Measurements from ENCODE around the gene DEPDC7. TPM values are rescaled to one million over a fixed set of nuclear protein-coding genes. Genes with fewer than 3 reads are reported as not detected.

DEPDC7 gene
- total RNA-seq, 1 donor = 14.5 TPM

- H3K4me3 ChIP-seq (ENCODE audit: insufficient read depth, low read length) = no peak overlapping the region
- H3K36me3 ChIP-seq (ENCODE audit: insufficient read depth, low read length) = peaks cover 40% of the 10 kb centered on the region
- H3K27ac ChIP-seq (ENCODE audit: low read depth, low read length) = no peak overlapping the region
Observed at GRCh38 chr11:33059331-33060007, 43.8 kb downstream of the DEPDC7 start.

GRCh38 chr11:33060271-33060670 lies 44.6 kb downstream of the DEPDC7 start:
- Histone ChIP-seq H4K20me1 (ENCODE audit: insufficient read depth, low read length) (no peaks in the 10 kb centered on the region), H3K4me2 (ENCODE audit: insufficient read depth, low read length) (no peak overlapping the region), H3K36me3 (ENCODE audit: insufficient read depth, low read length) (peaks cover 33% of the 10 kb centered on the region), H2AFZ (ENCODE audit: low read length) (no peak overlapping the region), H3K9me3 (ENCODE audit: low read depth, low read length) (no peaks in the 10 kb centered on the region), H3K4me3 (ENCODE audit: insufficient read depth, low read length) (no peak overlapping the region), H3K79me2 (ENCODE audit: insufficient read depth, low read length) (no peaks in the 10 kb centered on the region), H3K27me3 (ENCODE audit: insufficient read depth, low read length) (no peaks in the 10 kb centered on the region), H3K27ac (ENCODE audit: low read depth, low read length) (peak overlapping the region; percentile 89), H3K4me1 (ENCODE audit: insufficient read depth, low read length) (peaks cover 43% of the 10 kb centered on the region)
- DNase-seq (ENCODE audit: insufficient read length, low spot score, missing footprints) = no peak
- TF ChIP-seq CTCF (IDR thresholded peaks at IDR 0.05; ENCODE audit: extremely low read depth, low read depth, low read length) = no peak

More at GRCh38 chr11:33059331-33060007, 43.8 kb downstream of the DEPDC7 start:
- no peak overlapping the region for H3K4me2 ChIP-seq (ENCODE audit: insufficient read depth, low read length)
- no peak overlapping the region for H2AFZ ChIP-seq (ENCODE audit: low read length)
- TF ChIP-seq CTCF (IDR thresholded peaks at IDR 0.05; ENCODE audit: extremely low read depth, low read depth, low read length) = no peak
- H3K4me1 ChIP-seq (ENCODE audit: insufficient read depth, low read length) = peaks cover 40% of the 10 kb centered on the region
- no peak for DNase-seq (ENCODE audit: insufficient read length, low spot score, missing footprints)
- H3K9me3 ChIP-seq (ENCODE audit: low read depth, low read length) = no peaks in the 10 kb centered on the region
- H4K20me1 ChIP-seq (ENCODE audit: insufficient read depth, low read length) = no peaks in the 10 kb centered on the region
- no peaks in the 10 kb centered on the region for H3K27me3 ChIP-seq (ENCODE audit: insufficient read depth, low read length)
- peaks cover 4% of the 10 kb centered on the region for H3K79me2 ChIP-seq (ENCODE audit: insufficient read depth, low read length)

- H3K9me3 ChIP-seq (ENCODE audit: low read depth, low read length) = no peaks in the 10 kb centered on the region
- peak overlapping the region; percentile 89 for H3K27ac ChIP-seq (ENCODE audit: low read depth, low read length)
- H3K4me3 ChIP-seq (ENCODE audit: insufficient read depth, low read length) = no peak overlapping the region
- peaks cover 47% of the 10 kb centered on the region for H3K36me3 ChIP-seq (ENCODE audit: insufficient read depth, low read length)
- peaks cover 43% of the 10 kb centered on the region for H3K4me1 ChIP-seq (ENCODE audit: insufficient read depth, low read length)
- no peak for TF ChIP-seq CTCF (IDR thresholded peaks at IDR 0.05; ENCODE audit: extremely low read depth, low read depth, low read length)
- H2AFZ ChIP-seq (ENCODE audit: low read length) = no peak overlapping the region
- H4K20me1 ChIP-seq (ENCODE audit: insufficient read depth, low read length) = no peaks in the 10 kb centered on the region
- no peak overlapping the region for H3K4me2 ChIP-seq (ENCODE audit: insufficient read depth, low read length)
- no peaks in the 10 kb centered on the region for H3K79me2 ChIP-seq (ENCODE audit: insufficient read depth, low read length)
- DNase-seq (ENCODE audit: insufficient read length, low spot score, missing footprints) = no peak
- H3K27me3 ChIP-seq (ENCODE audit: insufficient read depth, low read length) = no peaks in the 10 kb centered on the region
Observed at GRCh38 chr11:33062137-33062536, 46.5 kb downstream of the DEPDC7 start.

GRCh38 chr11:33063326-33063881 lies 47.7 kb downstream of the DEPDC7 start:
- no peak for DNase-seq (ENCODE audit: insufficient read length, low spot score, missing footprints)
- no peaks in the 10 kb centered on the region for H3K27me3 ChIP-seq (ENCODE audit: insufficient read depth, low read length)
- H3K4me1 ChIP-seq (ENCODE audit: insufficient read depth, low read length) = peaks cover 43% of the 10 kb centered on the region
- no peak overlapping the region for H2AFZ ChIP-seq (ENCODE audit: low read length)
- TF ChIP-seq CTCF (IDR thresholded peaks at IDR 0.05; ENCODE audit: extremely low read depth, low read depth, low read length) = no peak
- no peaks in the 10 kb centered on the region for H3K9me3 ChIP-seq (ENCODE audit: low read depth, low read length)
- no peaks in the 10 kb centered on the region for H4K20me1 ChIP-seq (ENCODE audit: insufficient read depth, low read length)
- peaks cover 47% of the 10 kb centered on the region for H3K36me3 ChIP-seq (ENCODE audit: insufficient read depth, low read length)
- H3K27ac ChIP-seq (ENCODE audit: low read depth, low read length) = peak overlapping the region; percentile 89
- no peaks in the 10 kb centered on the region for H3K79me2 ChIP-seq (ENCODE audit: insufficient read depth, low read length)
- H3K4me3 ChIP-seq (ENCODE audit: insufficient read depth, low read length) = no peak overlapping the region
- peak overlapping the region; percentile 49 for H3K4me2 ChIP-seq (ENCODE audit: insufficient read depth, low read length)
